Thyroid gland (tissue), 4 donors: ENCODE results near the gene WDR27.

Experiments
- CTCF ChIP-seq, 6 experiments: fragments of 200-600 bp in 3 of 6; fragments of 450-650 bp in 3 of 6; sonication (generic) in 3 of 6; IDR thresholded peaks; one replicate each; pipeline ENCODE4 v1.5.1; 2016 to 2019; ENCODE audit warnings: antibody characterized with exemption in 6 of 6, mild to moderate bottlenecking in 2 of 6, inconsistent platforms in 1 of 6, moderate library complexity in 1 of 6
- POLR2A ChIP-seq, 2 donors: fragments of 450-650 bp; IDR thresholded peaks; one replicate each; pipeline ENCODE4 v1.6.1; 2017; ENCODE audit warnings: antibody characterized with exemption in 2 of 2, mild to moderate bottlenecking in 2 of 2, moderate library complexity in 1 of 2

GRCh38 chr6:169665289-169665688 lies 36.5 kb downstream of the WDR27 start:
- TF ChIP-seq CTCF (IDR thresholded peaks at IDR 0.05) = no peak
- no peak for TF ChIP-seq POLR2A (IDR thresholded peaks at IDR 0.05)
